MM.1S (cell line): ENCODE results near the gene OR51V1.

Experiments
- DNase-seq: peaks from one replicate; pipeline ENCODE4 v3.0.0-alpha.2; 2015
- H2AFZ ChIP-seq: fragments of 300-600 bp; sonication (generic); 2 replicates; pipeline ENCODE4 v1.6.0; 2016; ENCODE audit warnings: antibody characterized with exemption, low read length
- H3F3A ChIP-seq: fragments of 300-600 bp; sonication (generic); 2 replicates; pipeline ENCODE4 v1.6.1; 2016; ENCODE audit warnings: mild to moderate bottlenecking, antibody characterized with exemption, low read length, moderate library complexity, mixed read lengths; ENCODE audit not compliant: insufficient read depth
- H3K27ac ChIP-seq: fragments of 300-600 bp; sonication (generic); 2 replicates; pipeline ENCODE4 v1.5.1; 2016; ENCODE audit warnings: mild to moderate bottlenecking, low read length
- H3K27me3 ChIP-seq: fragments of 300-600 bp; sonication (generic); replicated peaks from 2 replicates; pipeline ENCODE4 v1.6.0; 2016; ENCODE audit warnings: low read length; ENCODE audit not compliant: insufficient read depth
- H3K36me3 ChIP-seq: fragments of 300-600 bp; sonication (generic); replicated peaks from 2 replicates; pipeline ENCODE4 v1.6.1; 2016; ENCODE audit warnings: mild to moderate bottlenecking, low read length, mixed read lengths; ENCODE audit not compliant: insufficient read depth
- H3K4me1 ChIP-seq: fragments of 300-600 bp; sonication (generic); 2 replicates; pipeline ENCODE4 v1.6.1; 2016; ENCODE audit warnings: low read length, mixed read lengths
- H3K4me2 ChIP-seq: fragments of 300-600 bp; sonication (generic); 2 replicates; pipeline ENCODE4 v1.6.0; 2016; ENCODE audit warnings: low read depth, low read length
- H3K4me3 ChIP-seq: fragments of 300-600 bp; sonication (generic); 2 replicates; pipeline ENCODE4 v1.5.1; 2016; ENCODE audit warnings: low read length, mixed read lengths
- H3K79me2 ChIP-seq: fragments of 300-600 bp; sonication (generic); 2 replicates; pipeline ENCODE4 v1.6.1; 2016; ENCODE audit warnings: mixed run types, low read length, mixed read lengths
- H3K9ac ChIP-seq: fragments of 300-600 bp; sonication (generic); 2 replicates; pipeline ENCODE4 v1.6.1; 2016; ENCODE audit warnings: low read length, mixed read lengths
- H3K9me2 ChIP-seq: fragments of 300-600 bp; sonication (generic); replicated peaks from 2 replicates; pipeline ENCODE4 v1.6.1; 2016; ENCODE audit warnings: mild to moderate bottlenecking, low read length, mixed read lengths; ENCODE audit not compliant: insufficient read depth
- H3K9me3 ChIP-seq: fragments of 300-600 bp; sonication (generic); replicated peaks from 2 replicates; pipeline ENCODE4 v1.6.1; 2016; ENCODE audit warnings: mild to moderate bottlenecking, low read length, mixed read lengths; ENCODE audit not compliant: insufficient read depth
- H4K20me1 ChIP-seq: fragments of 300-600 bp; sonication (generic); 2 replicates; pipeline ENCODE4 v1.6.1; 2016; ENCODE audit warnings: mild to moderate bottlenecking, low read length, moderate library complexity, mixed read lengths; ENCODE audit not compliant: insufficient read depth
- EZH2 ChIP-seq: fragments of 300-600 bp; sonication (generic); optimal IDR thresholded peaks from 2 replicates; pipeline ENCODE3; 2017; ENCODE audit warnings: low read depth, mild to moderate bottlenecking, antibody characterized with exemption, low read length, mixed read lengths
- EZH2phosphoT487 ChIP-seq: fragments of 300-600 bp; sonication (generic); IDR thresholded peaks from 2 replicates; pipeline ENCODE4 v1.6.1; 2018; ENCODE audit warnings: antibody characterized with exemption, low read length
- TF ChIP-seq, protein P1 (sequence below): fragments of 300-600 bp; sonication (generic); IDR thresholded peaks from 2 replicates; pipeline ENCODE4 v1.5.1; 2016; ENCODE audit warnings: antibody characterized with exemption, low read length, mixed read lengths

The OR51V1 gene

DNA sequence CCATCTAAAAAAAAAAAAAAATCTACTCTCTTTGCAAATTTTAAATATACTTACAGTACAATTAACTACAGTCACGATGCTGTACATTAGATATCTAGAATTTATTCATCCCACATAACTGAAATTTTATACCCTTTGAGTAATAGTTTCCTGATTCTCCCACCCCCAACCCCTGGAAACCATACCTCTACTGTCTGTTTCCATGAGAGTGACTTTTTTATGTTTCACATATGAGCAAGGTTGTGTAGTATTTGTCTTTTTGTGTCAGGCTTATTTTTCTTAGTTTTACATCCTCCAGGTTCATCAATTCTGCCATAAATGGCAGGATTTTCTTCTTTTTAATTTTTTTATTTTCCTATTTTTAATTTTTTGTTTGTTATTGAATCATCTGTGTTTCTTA is 23.2 kb upstream of the OR51V1 start:
- H3K4me3 ChIP-seq: no peak overlapping the region
- no peak for DNase-seq
- peaks cover 3% of the 10 kb centered on the region for H3F3A ChIP-seq
- H2AFZ ChIP-seq: no peak overlapping the region
- peaks cover 9% of the 10 kb centered on the region for H3K4me1 ChIP-seq
- H3K36me3 ChIP-seq: no peaks in the 10 kb centered on the region
- TF ChIP-seq, protein P1, sequence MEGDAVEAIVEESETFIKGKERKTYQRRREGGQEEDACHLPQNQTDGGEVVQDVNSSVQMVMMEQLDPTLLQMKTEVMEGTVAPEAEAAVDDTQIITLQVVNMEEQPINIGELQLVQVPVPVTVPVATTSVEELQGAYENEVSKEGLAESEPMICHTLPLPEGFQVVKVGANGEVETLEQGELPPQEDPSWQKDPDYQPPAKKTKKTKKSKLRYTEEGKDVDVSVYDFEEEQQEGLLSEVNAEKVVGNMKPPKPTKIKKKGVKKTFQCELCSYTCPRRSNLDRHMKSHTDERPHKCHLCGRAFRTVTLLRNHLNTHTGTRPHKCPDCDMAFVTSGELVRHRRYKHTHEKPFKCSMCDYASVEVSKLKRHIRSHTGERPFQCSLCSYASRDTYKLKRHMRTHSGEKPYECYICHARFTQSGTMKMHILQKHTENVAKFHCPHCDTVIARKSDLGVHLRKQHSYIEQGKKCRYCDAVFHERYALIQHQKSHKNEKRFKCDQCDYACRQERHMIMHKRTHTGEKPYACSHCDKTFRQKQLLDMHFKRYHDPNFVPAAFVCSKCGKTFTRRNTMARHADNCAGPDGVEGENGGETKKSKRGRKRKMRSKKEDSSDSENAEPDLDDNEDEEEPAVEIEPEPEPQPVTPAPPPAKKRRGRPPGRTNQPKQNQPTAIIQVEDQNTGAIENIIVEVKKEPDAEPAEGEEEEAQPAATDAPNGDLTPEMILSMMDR: no peak
- TF ChIP-seq EZH2phosphoT487 (no peak), EZH2 (no peak)
- no peaks in the 10 kb centered on the region for H3K79me2 ChIP-seq
- H3K9me2 ChIP-seq: no peaks in the 10 kb centered on the region
- H3K4me2 ChIP-seq: no peak overlapping the region
- H3K27ac ChIP-seq: no peak overlapping the region
- no peaks in the 10 kb centered on the region for H4K20me1 ChIP-seq
- no peaks in the 10 kb centered on the region for H3K27me3 ChIP-seq
- no peaks in the 10 kb centered on the region for H3K9me3 ChIP-seq
- no peak overlapping the region for H3K9ac ChIP-seq

DNA sequence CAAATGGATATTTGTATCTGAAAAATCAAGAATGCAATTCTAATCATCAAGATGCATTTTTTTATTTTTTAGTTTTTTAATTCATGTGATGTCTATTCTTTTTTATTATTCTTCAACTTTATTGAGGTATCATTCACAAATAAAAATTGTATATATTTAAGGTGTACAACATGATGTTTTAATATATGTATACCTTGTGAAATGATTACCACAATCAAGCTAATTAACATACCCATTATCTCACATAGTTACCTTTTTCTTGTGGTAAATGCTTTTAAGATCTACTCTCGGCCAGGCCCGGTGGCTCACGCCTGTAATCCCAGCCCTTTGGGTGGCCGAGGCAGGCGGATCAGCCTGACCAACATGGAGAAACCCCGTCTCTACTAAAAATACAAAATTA is 22.7 kb upstream of the OR51V1 start:
- peaks cover 6% of the 10 kb centered on the region; the same call in 1 of the 2 replicates for H3K4me1 ChIP-seq
- H3K9ac ChIP-seq: no peak overlapping the region
- DNase-seq: no peak
- no peaks in the 10 kb centered on the region for H3K36me3 ChIP-seq
- no peaks in the 10 kb centered on the region; the same call in 1 of the 2 replicates for H3F3A ChIP-seq
- no peaks in the 10 kb centered on the region for H3K79me2 ChIP-seq
- H4K20me1 ChIP-seq: no peaks in the 10 kb centered on the region
- H3K4me2 ChIP-seq: no peak overlapping the region
- no peaks in the 10 kb centered on the region for H3K9me2 ChIP-seq
- no peaks in the 10 kb centered on the region for H3K9me3 ChIP-seq
- H3K27me3 ChIP-seq: no peaks in the 10 kb centered on the region
- TF ChIP-seq EZH2 (no peak), EZH2phosphoT487 (no peak)
- TF ChIP-seq, protein P1: no peak
- no peak overlapping the region for H3K27ac ChIP-seq
- no peak overlapping the region for H2AFZ ChIP-seq
- no peak overlapping the region for H3K4me3 ChIP-seq

DNA sequence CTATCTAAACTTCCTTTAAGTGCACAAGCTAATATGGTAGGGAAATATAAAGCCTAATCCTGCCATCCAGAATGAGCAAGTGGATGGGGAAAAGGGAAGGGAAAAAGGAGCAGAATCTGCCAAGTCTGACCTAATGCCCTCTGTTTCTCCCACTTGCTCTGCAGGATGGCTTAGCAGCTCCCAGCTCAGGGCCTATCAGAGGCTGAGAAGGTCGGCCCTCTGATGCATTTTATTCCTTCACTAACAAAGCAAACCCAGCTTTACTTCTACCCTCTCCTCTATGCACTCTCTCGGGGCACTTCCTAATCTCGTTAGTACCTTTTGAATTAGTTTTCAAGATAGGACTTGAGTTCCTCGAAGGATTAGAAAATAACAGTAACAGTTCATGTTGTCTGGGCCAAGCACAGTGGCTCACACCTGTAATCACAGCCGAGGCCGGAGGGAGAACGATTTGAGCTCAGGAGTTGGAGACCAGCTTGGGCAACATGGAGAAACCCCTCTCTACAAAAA is 9.9 kb upstream of the OR51V1 start:
- H3F3A ChIP-seq: no peaks in the 10 kb centered on the region
- H3K27ac ChIP-seq: no peak overlapping the region
- H4K20me1 ChIP-seq: no peaks in the 10 kb centered on the region
- H3K4me2 ChIP-seq: no peak overlapping the region
- TF ChIP-seq EZH2phosphoT487 (no peak), EZH2 (no peak)
- TF ChIP-seq, protein P1: no peak
- H2AFZ ChIP-seq: no peak overlapping the region
- H3K9ac ChIP-seq: no peak overlapping the region
- H3K4me3 ChIP-seq: no peak overlapping the region
- H3K9me2 ChIP-seq: no peaks in the 10 kb centered on the region
- no peaks in the 10 kb centered on the region for H3K36me3 ChIP-seq
- H3K27me3 ChIP-seq: no peaks in the 10 kb centered on the region
- H3K9me3 ChIP-seq: no peaks in the 10 kb centered on the region
- no peak for DNase-seq
- no peaks in the 10 kb centered on the region for H3K4me1 ChIP-seq
- no peaks in the 10 kb centered on the region for H3K79me2 ChIP-seq
